ENCODE measurements around the gene BCL2L2. TPM values are rescaled to one million over a fixed set of nuclear protein-coding genes. Genes with fewer than 3 reads are reported as not detected.

Gene BCL2L2
- total and polyA plus RNA-seq, 11 donors = 16.6 to 52.9 (median 36.7) TPM

GRCh38 chr14:23301969-23302289 is 4.7 kb upstream of the BCL2L2 start:
- peaks cover 0 to 63% (median 35%) of the 10 kb centered on the region in 12 donors for H3K4me1 ChIP-seq
- H3K27me3 ChIP-seq = no peaks in the 10 kb centered on the region
- DNase-seq = no peak
- no peak for ATAC-seq
- TF ChIP-seq POLR2A (IDR thresholded peaks at IDR 0.05) (peak in 1 of 2 donors; percentile 75), CTCF (IDR thresholded peaks at IDR 0.05) (no peak)
- intact Hi-C loops (cut with DNase I) = loop anchor here in 6 of 10 donors (1.0 to 10.0 kb wide), 6 partner anchors 15 to 253 kb away; partner anchors contain the start of genes HOMEZ (in 3 of the 6), ACIN1 (in 1 of the 6), C14orf119 (in 1 of the 6) and PABPN1 (in 1 of the 6)
- H3K36me3 ChIP-seq = peaks cover 0 to 26% (median 20%) of the 10 kb centered on the region in 9 donors
- 0 to 3% (median 1%) methylated on average over 8 to 25 of the region's 25 CpGs for WGBS, 4 donors
- H3K4me3 ChIP-seq = peak overlapping the region; percentile 77 to 95 (median 82)
- H3K27ac ChIP-seq = peak overlapping the region; percentile 94 to 100 (median 98)
- H3K9me3 ChIP-seq = no peaks in the 10 kb centered on the region

- TF ChIP-seq CTCF (IDR thresholded peaks at IDR 0.05) = no peak
- no peak for TF ChIP-seq POLR2A (IDR thresholded peaks at IDR 0.05)
- peaks cover 0 to 67% (median 41%) of the 10 kb centered on the region in 12 donors for H3K4me1 ChIP-seq
- intact Hi-C loops (cut with DNase I) = loop anchor here in 3 of 10 donors (5.0 to 10.0 kb wide), 3 partner anchors 180 to 252 kb away; partner anchors contain the start of genes ACIN1 (in 1 of the 3), C14orf119 (in 1 of the 3), THTPA (in 1 of the 3) and ZFHX2 (in 1 of the 3)
Measured at GRCh38 chr14:23302290-23303225, 4.1 kb upstream of the BCL2L2 start, which contains the start of gene PPP1R3E. PPP1R3E (minus strand) TSS chr14:23302859; CDS start chr14:23302576, 283 bp downstream.

GRCh38 chr14:23307146-23307530 is 505 bp downstream of the BCL2L2 start:
- Histone ChIP-seq H3K36me3 (peaks cover 0 to 42% (median 27%) of the 10 kb centered on the region in 9 donors), H3K9me3 (no peaks in the 10 kb centered on the region), H3K27ac (peak overlapping the region; percentile 60 to 94 (median 90)), H3K27me3 (no peaks in the 10 kb centered on the region), H3K4me3 (peak overlapping the region; percentile 60 to 96 (median 76)), H3K4me1 (peaks cover 0 to 50% (median 32%) of the 10 kb centered on the region in 12 donors)
- TF ChIP-seq CTCF (IDR thresholded peaks at IDR 0.05) (no peak), POLR2A (IDR thresholded peaks at IDR 0.05) (no peak)
- WGBS, 4 donors = 16 to 18% (median 17%) methylated on average over 5 of the region's 5 CpGs
- ATAC-seq = no peak
- intact Hi-C loops (cut with DNase I) = loop anchor here in 3 of 10 donors (2.0 to 10.0 kb wide), 3 partner anchors 14 to 248 kb away; partner anchors contain the start of genes ACIN1 (in 1 of the 3), C14orf119 (in 1 of the 3), PABPN1 (in 1 of the 3) and THTPA (in 1 of the 3)
- no peak for DNase-seq

More at GRCh38 chr14:23302290-23303225, 4.1 kb upstream of the BCL2L2 start, which contains the start of gene PPP1R3E:
- Histone ChIP-seq H3K9me3 (no peaks in the 10 kb centered on the region), H3K4me3 (peak within 1 kb of the TSS; percentile 77 to 95 (median 82)), H3K27ac (peak within 1 kb of the TSS; percentile 94 to 100 (median 98)), H3K27me3 (no peaks in the 10 kb centered on the region), H3K36me3 (peaks cover 0 to 19% (median 14%) of the 10 kb centered on the region in 9 donors)
- DNase-seq (peak; percentile 62 to 83 (median 71)), ATAC-seq (peak in 2 of 4 donors; percentile 38)
- 3 to 10% (median 4%) methylated on average over 31 to 81 of the region's 81 CpGs for WGBS, 4 donors
